Measurements from ENCODE around the gene GRIK5. TPM values are rescaled to one million over a fixed set of nuclear protein-coding genes. Genes with fewer than 3 reads are reported as not detected.

The GRIK5 gene
- total RNA-seq, 1 experiment from 2014 or later = 43.1 TPM

- no peak overlapping the region for H3K14ac ChIP-seq (ENCODE audit: insufficient read depth, low read length)
- no CpG with 5 or more reads among the region's 15 CpGs for WGBS (ENCODE audit: extremely low coverage, insufficient read length, low lambda C conversion rate)
- no peak overlapping the region for H3K4me2 ChIP-seq (ENCODE audit: insufficient read depth, insufficient read length, low read length)
- no peak overlapping the region for H4K5ac ChIP-seq (ENCODE audit: insufficient read length, low read depth, low read length)
- TF ChIP-seq CTCF (conservative IDR thresholded peaks at IDR 0.05) = no peak
- no peak overlapping the region for H2BK15ac ChIP-seq (ENCODE audit: low read depth, low read length)
- no peak overlapping the region for H2BK120ac ChIP-seq (ENCODE audit: low read depth, low read length, poor library complexity, severe bottlenecking)
- Mint-ChIP-seq H3K4me1 (peaks cover 5 to 19% of the 10 kb centered on the region in 2 experiments), H3K27ac (no peak overlapping the region), H3K36me3 (ENCODE audit: insufficient read depth in 1 of 3, low read depth in 3 of 3) (peaks cover 2 to 15% (median 11%) of the 10 kb centered on the region in 3 experiments; a peak in 6 of 7 replicates), H3K4me3 (no peak overlapping the region), H3K9me3 (no peaks in the 10 kb centered on the region; a peak in 2 of 5 replicates), H3K27me3 (ENCODE audit: low read depth) (peaks cover 38% of the 10 kb centered on the region)
- no peaks in the 10 kb centered on the region for H3K4me1 ChIP-seq (ENCODE audit: insufficient read depth, low read length)
- no peak overlapping the region for H2BK5ac ChIP-seq (ENCODE audit: insufficient read length, low read length)
- no peak overlapping the region for H2AK5ac ChIP-seq (ENCODE audit: insufficient read length, low read length)
- DNase-seq = no peak
- H3K4ac ChIP-seq (ENCODE audit: low read depth, low read length) = no peak overlapping the region
- no peak overlapping the region for H3K9ac ChIP-seq (ENCODE audit: extremely low read depth, insufficient read length, low read length)
- H2BK20ac ChIP-seq (ENCODE audit: low read depth, low read length, poor library complexity, severe bottlenecking) = no peak overlapping the region
- peaks cover 5% of the 10 kb centered on the region for H3K23me2 ChIP-seq (ENCODE audit: insufficient read length, low read depth, low read length, poor library complexity, severe bottlenecking)
- H4K8ac ChIP-seq (replicated peaks; ENCODE audit: insufficient read length, low read depth, low read length) = no peak overlapping the region
- no peak overlapping the region for H3K18ac ChIP-seq (ENCODE audit: insufficient read length, low read depth, low read length)
- no peak overlapping the region for H2BK12ac ChIP-seq (ENCODE audit: insufficient read length, low read depth, low read length)
- H4K20me1 ChIP-seq (ENCODE audit: control insufficient read depth, insufficient read depth, insufficient read length) = no peaks in the 10 kb centered on the region
- H3K23ac ChIP-seq (ENCODE audit: insufficient read length, low read depth, low read length) = no peak overlapping the region
- no peak overlapping the region for H2AFZ ChIP-seq (ENCODE audit: low read length)
- H3K56ac ChIP-seq (ENCODE audit: insufficient read length, low read depth, low read length) = no peak overlapping the region
- peaks cover 9% of the 10 kb centered on the region; the same call in 1 of the 2 replicates for H3K27me3 ChIP-seq (ENCODE audit: insufficient read depth, low read length)
- no peak overlapping the region for H3K27ac ChIP-seq (ENCODE audit: insufficient read length, low read depth, low read length)
- no peaks in the 10 kb centered on the region for H3K9me3 ChIP-seq (ENCODE audit: control insufficient read depth, low read depth, low read length)
- H4K91ac ChIP-seq (ENCODE audit: insufficient read length, low read depth, low read length) = no peak overlapping the region
- no peaks in the 10 kb centered on the region for H3K79me2 ChIP-seq (ENCODE audit: insufficient read depth, low read length)
- H3K79me1 ChIP-seq (ENCODE audit: insufficient read depth, low read depth, low read length, poor library complexity, severe bottlenecking) = no peaks in the 10 kb centered on the region
- no peak overlapping the region for H3T11ph ChIP-seq (ENCODE audit: low read length)
These were observed 79.0 kb downstream of the GRIK5 start for GRCh38 chr19:41991025-41991424.

Data from H9 (cell line).